NOMO-1 treated with dmso at 0.1 percent for 144 hours (cell line): ENCODE data around the gene MAP1LC3A.

Experiments used
- DNase-seq: peaks from one replicate; lab custom pipeline; 2025; ENCODE audit not compliant: unreplicated experiment; lab: John Stamatoyannopoulos, UW

The MAP1LC3A gene

GRCh38 chr20:34547844-34548613, 10.5 kb upstream of the MAP1LC3A start:
- DNase-seq = no peak

- peak; percentile 12 for DNase-seq
These were observed 9.1 kb upstream of the MAP1LC3A start for GRCh38 chr20:34549291-34549928.

GRCh38 chr20:34549929-34550305, 8.6 kb upstream of the MAP1LC3A start:
- no peak for DNase-seq

- no peak for DNase-seq
These were observed 5.9 kb upstream of the MAP1LC3A start for GRCh38 chr20:34552569-34552968.

- no peak for DNase-seq
These were observed 5.1 kb upstream of the MAP1LC3A start for GRCh38 chr20:34553366-34553867.

GRCh38 chr20:34557936-34558319, 590 bp upstream of the MAP1LC3A start:
- no peak for DNase-seq

- no peak for DNase-seq
These were observed 1.0 kb downstream of the MAP1LC3A start for GRCh38 chr20:34559311-34560140.

- no peak for DNase-seq
These were observed 1.6 kb downstream of the MAP1LC3A start for GRCh38 chr20:34560141-34560523.

- no peak for DNase-seq
These were observed 2.1 kb downstream of the MAP1LC3A start for GRCh38 chr20:34560614-34561013.

GRCh38 chr20:34561661-34562060, 3.1 kb downstream of the MAP1LC3A start:
- DNase-seq = no peak

GRCh38 chr20:34562641-34563040, 4.1 kb downstream of the MAP1LC3A start:
- no peak for DNase-seq

- DNase-seq = no peak
These were observed 6.3 kb downstream of the MAP1LC3A start for GRCh38 chr20:34564833-34565232.

- DNase-seq = no peak
These were observed 8.7 kb downstream of the MAP1LC3A start for GRCh38 chr20:34566978-34567891.

- DNase-seq = no peak
These were observed 9.7 kb downstream of the MAP1LC3A start for GRCh38 chr20:34567892-34568865.

GRCh38 chr20:34569598-34569997, 11.1 kb downstream of the MAP1LC3A start:
- DNase-seq = no peak

GRCh38 chr20:34570859-34571306, 12.4 kb downstream of the MAP1LC3A start:
- peak; percentile 35 for DNase-seq

- no peak for DNase-seq
These were observed 13.2 kb downstream of the MAP1LC3A start for GRCh38 chr20:34571753-34572152.

GRCh38 chr20:34573541-34574300, 15.2 kb downstream of the MAP1LC3A start:
- DNase-seq = no peak

GRCh38 chr20:34574426-34574825, 15.9 kb downstream of the MAP1LC3A start:
- DNase-seq = no peak
